ENCODE measurements around the gene MISP. TPM values are rescaled to one million over a fixed set of nuclear protein-coding genes. Genes with fewer than 3 reads are reported as not detected.
A peak's percentile ranks its signal among the peaks of the same experiment; 100 is the strongest.

Gene MISP
- total and polyA plus RNA-seq, 2 donors (not counting 1 experiment from before 2014, with no cell fraction given) = not detected

DNA sequence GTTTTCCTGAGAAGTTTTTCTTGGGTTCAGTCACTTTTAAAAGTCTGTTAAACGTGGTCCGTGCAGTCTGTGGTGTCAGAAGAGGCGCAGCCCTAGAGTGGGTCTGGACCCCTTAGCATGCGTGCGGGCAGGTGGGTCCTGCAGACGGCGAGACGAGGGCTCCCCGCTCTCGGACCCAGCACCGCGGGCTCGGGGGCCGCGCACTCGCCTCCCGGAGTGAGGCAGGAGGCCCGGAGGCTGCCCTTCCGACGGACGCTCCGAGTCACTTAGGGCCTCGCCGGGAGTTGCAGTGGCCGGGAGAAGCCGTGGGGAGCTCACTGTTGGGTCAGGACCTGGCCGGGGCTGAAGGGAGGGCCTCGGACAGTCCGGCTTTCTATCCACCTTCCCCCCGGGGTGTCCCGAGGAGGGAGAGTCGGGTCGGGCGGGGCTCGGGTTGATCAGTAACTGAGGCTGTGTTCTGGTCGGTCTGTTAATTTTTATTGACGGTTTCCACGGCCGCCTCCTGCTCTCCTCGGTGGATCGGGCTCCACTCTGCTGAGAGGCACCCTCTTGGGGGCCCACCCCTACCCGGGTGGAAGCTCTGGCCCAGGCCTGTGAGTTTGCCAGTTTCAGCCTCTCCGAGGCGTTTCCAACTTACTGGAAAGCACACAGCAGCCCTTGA is 47.6 kb downstream of the MISP start:
- ATAC-seq (ENCODE audit: low read depth) (no peak), DNase-seq (peak; percentile 58)
- Histone ChIP-seq H3K27ac (ENCODE audit: low read length in 2 of 2) (peak overlapping the region; percentile 40 to 74), H3K4me3 (ENCODE audit: control extremely low read depth in 1 of 5, extremely low read depth in 1 of 5, insufficient read depth in 1 of 5, low read depth in 2 of 5, low read length in 4 of 5) (peak overlapping the region; percentile 57 to 86 (median 68)), H4K20me1 (ENCODE audit: control insufficient read depth, insufficient read depth, low read length, poor library complexity, severe bottlenecking) (peaks cover 57% of the 10 kb centered on the region), H2AFZ (ENCODE audit: insufficient read depth, low read depth, low read length, poor library complexity, severe bottlenecking) (no peak overlapping the region), H3K27me3 (replicated peaks in 1 of 4; ENCODE audit: control extremely low read depth in 1 of 4, control insufficient read depth in 3 of 4, insufficient read depth in 4 of 4, low read length in 3 of 4) (no peaks in the 10 kb centered on the region), H3K4me2 (replicated peaks; ENCODE audit: low read depth, low read length, poor library complexity, severe bottlenecking) (peak overlapping the region; percentile 99), H3K9me3 (ENCODE audit: control extremely low read depth in 1 of 3, control insufficient read depth in 2 of 3, insufficient read depth in 1 of 3, low read length in 2 of 3) (no peaks in the 10 kb centered on the region), H3K79me2 (ENCODE audit: control insufficient read depth, insufficient read depth, low read length) (peaks cover 67% of the 10 kb centered on the region), H3K36me3 (replicated peaks in 1 of 2; ENCODE audit: control extremely low read depth in 1 of 2, control insufficient read depth in 1 of 2, extremely low read depth in 1 of 2, insufficient read depth in 2 of 2, low read length in 1 of 2) (peaks cover 0 to 42% of the 10 kb centered on the region in 2 experiments), H3K4me1 (ENCODE audit: control insufficient read depth in 2 of 2, insufficient read depth in 2 of 2, low read length in 2 of 2) (peaks cover 22 to 49% of the 10 kb centered on the region in 2 donors), H3K9ac (ENCODE audit: low read length) (peak overlapping the region; percentile 75)
- peaks cover 44% of the 10 kb centered on the region for H3K4me1 Mint-ChIP-seq
- H3K9me3 Mint-ChIP-seq (ENCODE audit: insufficient read depth) = no peaks in the 10 kb centered on the region
- TF ChIP-seq, protein P1, sequence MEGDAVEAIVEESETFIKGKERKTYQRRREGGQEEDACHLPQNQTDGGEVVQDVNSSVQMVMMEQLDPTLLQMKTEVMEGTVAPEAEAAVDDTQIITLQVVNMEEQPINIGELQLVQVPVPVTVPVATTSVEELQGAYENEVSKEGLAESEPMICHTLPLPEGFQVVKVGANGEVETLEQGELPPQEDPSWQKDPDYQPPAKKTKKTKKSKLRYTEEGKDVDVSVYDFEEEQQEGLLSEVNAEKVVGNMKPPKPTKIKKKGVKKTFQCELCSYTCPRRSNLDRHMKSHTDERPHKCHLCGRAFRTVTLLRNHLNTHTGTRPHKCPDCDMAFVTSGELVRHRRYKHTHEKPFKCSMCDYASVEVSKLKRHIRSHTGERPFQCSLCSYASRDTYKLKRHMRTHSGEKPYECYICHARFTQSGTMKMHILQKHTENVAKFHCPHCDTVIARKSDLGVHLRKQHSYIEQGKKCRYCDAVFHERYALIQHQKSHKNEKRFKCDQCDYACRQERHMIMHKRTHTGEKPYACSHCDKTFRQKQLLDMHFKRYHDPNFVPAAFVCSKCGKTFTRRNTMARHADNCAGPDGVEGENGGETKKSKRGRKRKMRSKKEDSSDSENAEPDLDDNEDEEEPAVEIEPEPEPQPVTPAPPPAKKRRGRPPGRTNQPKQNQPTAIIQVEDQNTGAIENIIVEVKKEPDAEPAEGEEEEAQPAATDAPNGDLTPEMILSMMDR (IDR thresholded peaks at IDR 0.05) = no peak
- TF ChIP-seq EZH2 (IDR thresholded peaks at IDR 0.05; ENCODE audit: borderline replicate concordance, insufficient read depth, low read depth, low read length, poor library complexity, severe bottlenecking) = no peak
- CTCF ChIA-PET = interaction anchor here (0.6 to 1.4 kb wide), 2 partner anchors 110 to 1221 kb away, joined by 3 to 4 read pairs; no protein-coding TSS in a partner anchor
- peak overlapping the region; percentile 88 for H3K27ac Mint-ChIP-seq
- H3K4me3 Mint-ChIP-seq = peak overlapping the region; percentile 92
- WGBS (ENCODE audit: insufficient coverage) = 4% methylated on average over 42 of the region's 44 CpGs
- no peaks in the 10 kb centered on the region for H3K27me3 Mint-ChIP-seq
- intact Hi-C loops (cut with micrococcal nuclease) = no loop called here
- POLR2A ChIA-PET = interaction anchor here (0.6 kb wide), 1 partner anchor 269 kb away, joined by 4 read pairs; no protein-coding TSS in a partner anchor
